GM13976 (cell line): ENCODE measurements around the gene ACACA.

Source experiments
- DNase-seq: peaks from one replicate; pipeline ENCODE4 v3.0.0; 2012; ENCODE audit warnings: low spot score
- CTCF ChIP-seq: IDR thresholded peaks from 2 replicates; pipeline ENCODE4 v1.5.1; 2012; ENCODE audit warnings: borderline replicate concordance, mild to moderate bottlenecking; ENCODE audit not compliant: insufficient read depth; ENCODE audit errors: extremely low read depth, missing control alignments, control extremely low read depth
- in situ Hi-C: fragments of 300-500 bp; cut with MboI; formaldehyde crosslinking; loops from one replicate; pipeline ENCODE4 v1.12.0; 2022; ENCODE audit warnings: low sequenced_read_pairs, mixed read lengths, inconsistent platforms; ENCODE audit not compliant: unreplicated experiment

The ACACA gene

GRCh38 chr17:37162800-37163199 lies 243.8 kb downstream of the ACACA start:
- in situ Hi-C loops, result no loop called here
- no peak for DNase-seq
- TF ChIP-seq CTCF, result no peak

GRCh38 chr17:37160944-37161343 lies 245.7 kb downstream of the ACACA start:
- no peak for DNase-seq
- TF ChIP-seq CTCF, result no peak
- in situ Hi-C loops, result no loop called here

GRCh38 chr17:37158290-37158689 lies 248.3 kb downstream of the ACACA start:
- DNase-seq, result no peak
- in situ Hi-C loops, result no loop called here
- no peak for TF ChIP-seq CTCF

GRCh38 chr17:37148156-37148555 lies 258.5 kb downstream of the ACACA start:
- DNase-seq, result no peak
- in situ Hi-C loops, result no loop called here
- TF ChIP-seq CTCF, result no peak

GRCh38 chr17:37147301-37147812 lies 259.3 kb downstream of the ACACA start:
- TF ChIP-seq CTCF, result no peak
- DNase-seq, result peak; percentile 47
- in situ Hi-C loops, result no loop called here

GRCh38 chr17:37146086-37147064 lies 260.3 kb downstream of the ACACA start:
- in situ Hi-C loops, result no loop called here
- no peak for DNase-seq
- TF ChIP-seq CTCF, result no peak
